Heart right ventricle (tissue), 16 donors: ENCODE results near the gene DCLK3. TPM values are rescaled to one million over a fixed set of nuclear protein-coding genes. Genes with fewer than 3 reads are reported as not detected.

Experiments
- ATAC-seq, 8 donors: fragments of 200-7000 bp; cut with Tn5 transposase; one replicate each; pipeline ENCODE4 v1.9.1; 2020; ENCODE audit warnings: mild to moderate bottlenecking in 8 of 8, moderate library complexity in 8 of 8, moderate number of reproducible peaks in 1 of 8
- DNase-seq, 2 donors: peaks; one replicate each; pipeline ENCODE4 v3.0.0-alpha.2; 2020
- H3K27ac ChIP-seq, 10 donors: fragments of 200-600 bp; sonication (generic) in 2 of 10; one replicate each; pipeline versions ENCODE4 v1.5.0 to v1.8.0; 2020 to 2022; ENCODE audit warnings: mild to moderate bottlenecking in 3 of 10
- H3K27me3 ChIP-seq, 7 donors: fragments of 200-600 bp; one replicate each; pipeline ENCODE4 v1.8.0; 2021 to 2022; ENCODE audit warnings: mild to moderate bottlenecking in 2 of 7
- H3K36me3 ChIP-seq, 9 donors: fragments of 200-600 bp; sonication (generic) in 1 of 9; one replicate each; pipeline versions ENCODE4 v1.5.0 to v1.8.0; 2020 to 2022; ENCODE audit warnings: mild to moderate bottlenecking in 2 of 9
- H3K4me1 ChIP-seq, 9 donors: fragments of 200-600 bp; sonication (generic) in 1 of 9; one replicate each; pipeline versions ENCODE4 v1.5.0 to v1.8.0; 2020 to 2022; ENCODE audit warnings: mild to moderate bottlenecking in 4 of 9
- H3K4me3 ChIP-seq, 10 donors: fragments of 200-600 bp; sonication (generic) in 2 of 10; one replicate each; pipeline versions ENCODE4 v1.5.0 to v1.8.0; 2020 to 2022; ENCODE audit warnings: mild to moderate bottlenecking in 7 of 10, moderate library complexity in 2 of 10
- H3K9me3 ChIP-seq, 11 donors: fragments of 200-600 bp in 10 of 11; sonication (generic) in 2 of 11; one replicate each; pipeline versions ENCODE4 v1.5.0 to v1.8.0; 2013 to 2022; ENCODE audit warnings: mild to moderate bottlenecking in 2 of 11, control low read depth in 1 of 11, moderate library complexity in 1 of 11
- CTCF ChIP-seq, 9 donors: fragments of 200-600 bp; sonication (generic) in 2 of 9; IDR thresholded peaks; one replicate each; pipeline versions ENCODE4 v1.5.0 to v1.8.0; 2021 to 2022; ENCODE audit warnings: antibody characterized with exemption in 9 of 9, mild to moderate bottlenecking in 5 of 9, moderate library complexity in 1 of 9
- WGBS, 2 donors: extraction: QIAGEN DNeasy Blood & Tissue Kit; methylation state at CpG; one replicate each; pipeline ENCODE4 v1.1.7; 2013; ENCODE audit warnings: inconsistent platforms in 1 of 2; 5-methylcytosine and 5-hydroxymethylcytosine counted together
- intact Hi-C, 10 donors: fragments of 100-400 bp; cut with DNase I; formaldehyde crosslinking; loops; one replicate each; pipeline versions ENCODE4 v1.11.1 to v1.14.2; 2022
- polyA plus RNA-seq, 2 donors: library from polyadenylated mRNA; stranded (reverse); fragments of 200-250 nt; gene quantifications; one replicate each; pipeline ENCODE4 v1.2.3, GENCODE V29; 2013
- total RNA-seq, 10 donors: library from RNA; stranded (reverse); fragmentation: NEBNext Ultra II Directional in 3 of 10; extraction: Animal tissue kit (Norgen Biotek cat#: 25700) in 3 of 10; gene quantifications; one replicate each; pipeline versions ENCODE4 v1.2.1 to v1.2.4, GENCODE V29; 2021 to 2023
- donor health status: Arrhythmogenic right ventricular cardiomyopathy.
- donor health status: ischemic (EF 13 %, LVEDD 7.1; RV severe dilation, severe dysfunction).
- donor health status: healthy with polysubstance abuse.
- donor health status: DM: no; HTN: yes; CAD: no.
- donor health status: DM: no; HTN: no; CAD: no.
- donor health status: ischemic (EF 25% LVEDD 6.9; RV normal size, moderate dysfunction).
- donor health status: ischemic (EF 25% LVEDD 5.7; RV mildly dilated, moderate dysfunction).
- donor health status: healthy.
- donor health status: DM: yes; HTN: yes; CAD: no.
- donor health status: Ischemic cardiomyopathy.
- donor health status: ischemic (EF 35%, LVEDD 5.7; RV mildly dilated, moderate dysfunction).
- donor health status: nonischemic (EF 11% LVEDD 7.7; RV severe dilation, severe dysfunction).
- donor health status: DM: yes; HTN: yes; CAD: no.
- donor health status: PGD.
- donor health status: ischemic (EF 29% LVEDD 5.4; RV normal size, mild dysfunction).
- donor health status: nonischemic (EF 23%, LVEDD 6.1; RV moderate dilation, normal function).

DCLK3 gene
- total and polyA plus RNA-seq, 12 donors: 0.04 to 1.0 (median 0.19) TPM

- WGBS, 2 donors: 83 to 89% methylated on average over 2 of the region's 2 CpGs
- TF ChIP-seq CTCF (IDR thresholded peaks at IDR 0.05): no peak
- Histone ChIP-seq H3K27me3 (no peaks in the 10 kb centered on the region), H3K4me1 (peaks cover 2 to 53% (median 22%) of the 10 kb centered on the region in 9 donors), H3K4me3 (no peak overlapping the region), H3K36me3 (no peaks in the 10 kb centered on the region), H3K9me3 (no peaks in the 10 kb centered on the region), H3K27ac (no peak overlapping the region)
- ATAC-seq (peak in 1 of 8 donors; percentile 27), DNase-seq (no peak)
- intact Hi-C loops: loop anchor here in 7 of 10 donors (5.0 to 10.0 kb wide), 6 partner anchors 43 to 223 kb away; no protein-coding TSS in a partner anchor
Measured at GRCh38 chr3:36734742-36735141, 29.6 kb downstream of the DCLK3 start.

DNA sequence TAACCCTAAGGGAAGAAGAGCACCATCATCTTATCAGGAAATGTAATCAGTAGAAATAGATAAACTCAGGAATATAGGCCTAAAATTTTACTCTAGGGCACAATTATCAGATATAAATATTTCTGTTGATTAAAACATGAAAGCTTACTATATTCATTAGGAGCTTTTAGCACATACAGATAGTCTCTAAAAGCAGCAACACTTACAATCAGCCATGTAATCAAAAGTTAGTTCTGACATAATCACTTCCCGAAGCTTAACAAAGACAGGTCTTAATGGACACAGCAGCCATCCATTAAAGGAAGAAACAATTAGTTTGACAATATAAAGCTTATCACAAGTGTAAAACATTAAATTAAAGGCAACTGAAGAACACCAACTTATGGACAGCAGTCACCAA lies 30.6 kb downstream of the DCLK3 start:
- Histone ChIP-seq H3K9me3 (no peaks in the 10 kb centered on the region), H3K4me3 (no peak overlapping the region), H3K27me3 (no peaks in the 10 kb centered on the region), H3K27ac (peak overlapping the region in 3 of 10 donors; percentile 10 to 72 (median 17)), H3K36me3 (no peaks in the 10 kb centered on the region), H3K4me1 (peaks cover 0 to 43% (median 19%) of the 10 kb centered on the region in 9 donors)
- TF ChIP-seq CTCF (IDR thresholded peaks at IDR 0.05): no peak
- DNase-seq (no peak), ATAC-seq (no peak)
- WGBS, 2 donors: 54 to 62% methylated on average over 1 of the region's 1 CpG
- intact Hi-C loops: loop anchor here in 7 of 10 donors (5.0 to 10.0 kb wide), 5 partner anchors 49 to 224 kb away; no protein-coding TSS in a partner anchor

GRCh38 chr3:36733162-36733696 lies 31.1 kb downstream of the DCLK3 start:
- Histone ChIP-seq H3K27ac (peak overlapping the region in 3 of 10 donors; percentile 10 to 72 (median 17)), H3K36me3 (no peaks in the 10 kb centered on the region), H3K9me3 (no peaks in the 10 kb centered on the region), H3K4me1 (peaks cover 0 to 38% (median 15%) of the 10 kb centered on the region in 9 donors), H3K27me3 (no peaks in the 10 kb centered on the region), H3K4me3 (no peak overlapping the region)
- DNase-seq (no peak), ATAC-seq (peak in 3 of 8 donors; percentile 21 to 72 (median 26))
- intact Hi-C loops: loop anchor here in 7 of 10 donors (5.0 to 10.0 kb wide), 5 partner anchors 49 to 224 kb away; no protein-coding TSS in a partner anchor
- WGBS, 2 donors: 34 to 67% methylated on average over 1 of the region's 1 CpG
- TF ChIP-seq CTCF (IDR thresholded peaks at IDR 0.05): no peak

GRCh38 chr3:36730966-36731365 lies 33.4 kb downstream of the DCLK3 start:
- WGBS, 2 donors: 92 to 94% methylated on average over 3 of the region's 3 CpGs
- Histone ChIP-seq H3K27me3 (no peaks in the 10 kb centered on the region), H3K4me3 (no peak overlapping the region), H3K27ac (no peak overlapping the region), H3K9me3 (no peaks in the 10 kb centered on the region), H3K36me3 (no peaks in the 10 kb centered on the region), H3K4me1 (peaks cover 0 to 30% (median 14%) of the 10 kb centered on the region in 9 donors)
- DNase-seq (no peak), ATAC-seq (no peak)
- intact Hi-C loops: loop anchor here in 7 of 10 donors (2.0 to 10.0 kb wide), 6 partner anchors 51 to 226 kb away; no protein-coding TSS in a partner anchor
- no peak for TF ChIP-seq CTCF (IDR thresholded peaks at IDR 0.05)
